ENCODE results near the gene GYS2. TPM values are rescaled to one million over a fixed set of nuclear protein-coding genes. Genes with fewer than 3 reads are reported as not detected.

The GYS2 gene
- total RNA-seq, 2 donors from 2014 or later, result not detected

GRCh38 chr12:21617030-21617429 lies 12.4 kb upstream of the GYS2 start:
- Histone ChIP-seq H3K9me3 (no peaks in the 10 kb centered on the region), H3K27ac (no peak overlapping the region), H3K4me1 (replicated peaks) (no peaks in the 10 kb centered on the region), H3K36me3 (no peaks in the 10 kb centered on the region), H3K4me3 (no peak overlapping the region), H3K27me3 (replicated peaks; ENCODE audit: insufficient read depth) (no peaks in the 10 kb centered on the region)
- DNase-seq (ENCODE audit: low spot score), result no peak
- TF ChIP-seq, protein P1, sequence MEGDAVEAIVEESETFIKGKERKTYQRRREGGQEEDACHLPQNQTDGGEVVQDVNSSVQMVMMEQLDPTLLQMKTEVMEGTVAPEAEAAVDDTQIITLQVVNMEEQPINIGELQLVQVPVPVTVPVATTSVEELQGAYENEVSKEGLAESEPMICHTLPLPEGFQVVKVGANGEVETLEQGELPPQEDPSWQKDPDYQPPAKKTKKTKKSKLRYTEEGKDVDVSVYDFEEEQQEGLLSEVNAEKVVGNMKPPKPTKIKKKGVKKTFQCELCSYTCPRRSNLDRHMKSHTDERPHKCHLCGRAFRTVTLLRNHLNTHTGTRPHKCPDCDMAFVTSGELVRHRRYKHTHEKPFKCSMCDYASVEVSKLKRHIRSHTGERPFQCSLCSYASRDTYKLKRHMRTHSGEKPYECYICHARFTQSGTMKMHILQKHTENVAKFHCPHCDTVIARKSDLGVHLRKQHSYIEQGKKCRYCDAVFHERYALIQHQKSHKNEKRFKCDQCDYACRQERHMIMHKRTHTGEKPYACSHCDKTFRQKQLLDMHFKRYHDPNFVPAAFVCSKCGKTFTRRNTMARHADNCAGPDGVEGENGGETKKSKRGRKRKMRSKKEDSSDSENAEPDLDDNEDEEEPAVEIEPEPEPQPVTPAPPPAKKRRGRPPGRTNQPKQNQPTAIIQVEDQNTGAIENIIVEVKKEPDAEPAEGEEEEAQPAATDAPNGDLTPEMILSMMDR (IDR thresholded peaks at IDR 0.05), result no peak
- no peak for TF ChIP-seq POLR2A (IDR thresholded peaks at IDR 0.05)
- TF ChIP-seq POLR2AphosphoS5 (IDR thresholded peaks at IDR 0.05), result no peak
- 87% methylated on average over 3 of the region's 3 CpGs for WGBS
- intact Hi-C loops (cut with DNase I), result no loop called here

- Histone ChIP-seq H3K4me3 (no peak overlapping the region), H3K36me3 (no peaks in the 10 kb centered on the region), H3K27me3 (replicated peaks; ENCODE audit: insufficient read depth) (no peaks in the 10 kb centered on the region), H3K9me3 (no peaks in the 10 kb centered on the region), H3K27ac (no peak overlapping the region), H3K4me1 (replicated peaks) (no peaks in the 10 kb centered on the region)
- TF ChIP-seq, protein P1 (IDR thresholded peaks at IDR 0.05), result no peak
- TF ChIP-seq POLR2A (IDR thresholded peaks at IDR 0.05) (no peak), POLR2AphosphoS5 (IDR thresholded peaks at IDR 0.05) (no peak)
- 25% methylated on average over 1 of the region's 1 CpG for WGBS
- DNase-seq (ENCODE audit: low spot score), result no peak
- intact Hi-C loops (cut with DNase I), result no loop called here
Measured at GRCh38 chr12:21615431-21615830, 10.8 kb upstream of the GYS2 start.

DNA sequence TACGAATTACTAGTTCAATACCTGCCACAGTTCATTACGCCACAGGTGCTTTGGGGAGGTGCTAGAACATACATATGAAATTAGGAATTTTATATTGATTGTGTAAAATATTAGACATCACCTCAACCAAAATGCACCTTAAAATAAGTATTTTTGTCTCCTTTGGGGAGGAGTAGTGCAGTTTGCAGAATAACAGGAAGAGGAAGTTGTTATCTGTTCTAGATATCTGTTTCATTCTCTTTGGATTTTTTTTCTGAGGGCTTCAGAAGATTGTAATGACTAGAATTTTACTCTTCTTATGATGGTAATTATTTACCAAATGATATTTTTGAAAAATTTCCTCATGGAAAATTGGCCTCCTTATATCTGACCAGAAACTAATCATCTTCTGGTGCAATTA lies 9.9 kb upstream of the GYS2 start:
- Histone ChIP-seq H3K9me3 (no peaks in the 10 kb centered on the region), H3K4me1 (replicated peaks) (no peaks in the 10 kb centered on the region), H3K27me3 (replicated peaks; ENCODE audit: insufficient read depth) (no peaks in the 10 kb centered on the region), H3K4me3 (no peak overlapping the region), H3K36me3 (no peaks in the 10 kb centered on the region), H3K27ac (no peak overlapping the region)
- DNase-seq (ENCODE audit: low spot score), result no peak
- TF ChIP-seq POLR2AphosphoS5 (IDR thresholded peaks at IDR 0.05), result no peak
- TF ChIP-seq, protein P1 (IDR thresholded peaks at IDR 0.05), result no peak
- no peak for TF ChIP-seq POLR2A (IDR thresholded peaks at IDR 0.05)
- WGBS, result 52% methylated on average over 2 of the region's 2 CpGs
- intact Hi-C loops (cut with DNase I), result no loop called here

DNA sequence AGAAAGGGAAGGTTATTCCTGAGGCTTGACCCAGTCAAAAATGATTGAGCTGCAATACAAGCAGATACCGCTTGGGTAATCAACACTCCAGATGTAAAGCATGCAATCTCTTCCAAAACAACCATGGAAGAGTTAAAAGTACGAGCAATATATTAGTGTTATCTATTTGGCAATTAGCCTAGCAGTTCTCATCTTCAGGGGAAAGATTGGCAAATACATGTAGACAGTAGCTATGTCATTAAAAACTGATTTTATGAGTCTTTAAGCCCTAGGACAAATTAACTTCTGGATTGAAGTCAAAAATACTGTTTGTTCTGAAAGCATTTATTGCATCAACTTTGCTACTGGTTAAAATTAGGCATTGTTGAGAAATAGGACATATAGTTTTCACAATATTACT lies 9.3 kb upstream of the GYS2 start:
- H3K4me1 ChIP-seq (replicated peaks), result no peaks in the 10 kb centered on the region
- intact Hi-C loops (cut with DNase I), result no loop called here
- H3K27ac ChIP-seq, result no peak overlapping the region
- WGBS, result 17% methylated on average over 2 of the region's 2 CpGs
- DNase-seq (ENCODE audit: low spot score), result no peak
- H3K4me3 ChIP-seq, result no peak overlapping the region
- no peaks in the 10 kb centered on the region for H3K36me3 ChIP-seq
- H3K27me3 ChIP-seq (replicated peaks; ENCODE audit: insufficient read depth), result no peaks in the 10 kb centered on the region
- H3K9me3 ChIP-seq, result no peaks in the 10 kb centered on the region
- no peak for TF ChIP-seq POLR2AphosphoS5 (IDR thresholded peaks at IDR 0.05)
- TF ChIP-seq, protein P1 (IDR thresholded peaks at IDR 0.05), result peak in 2 of 4 experiments; percentile 6 to 27

GRCh38 chr12:21608196-21608595 lies 3.5 kb upstream of the GYS2 start:
- Histone ChIP-seq H3K9me3 (no peaks in the 10 kb centered on the region), H3K27me3 (replicated peaks; ENCODE audit: insufficient read depth) (no peaks in the 10 kb centered on the region), H3K27ac (no peak overlapping the region), H3K36me3 (no peaks in the 10 kb centered on the region), H3K4me3 (no peak overlapping the region), H3K4me1 (replicated peaks) (no peaks in the 10 kb centered on the region)
- intact Hi-C loops (cut with DNase I), result loop anchor here (10.0 kb wide), 1 partner anchor 77 kb away; no protein-coding TSS in a partner anchor
- TF ChIP-seq, protein P1 (IDR thresholded peaks at IDR 0.05), result no peak
- TF ChIP-seq POLR2A (IDR thresholded peaks at IDR 0.05), result no peak
- TF ChIP-seq POLR2AphosphoS5 (IDR thresholded peaks at IDR 0.05), result no peak
- no peak for DNase-seq (ENCODE audit: low spot score)
